GM12872 (cell line): ENCODE results near the gene ZNF724.

ENCODE experiments used
- CTCF ChIP-seq: IDR thresholded peaks from 3 replicates; pipeline ENCODE4 v1.5.1; 2011; ENCODE audit warnings: low read depth, mild to moderate bottlenecking, low read length, moderate library complexity; ENCODE audit not compliant: insufficient read depth

Gene ZNF724

GRCh38 chr19:23273590-23274412, 23.6 kb upstream of the ZNF724 start:
- TF ChIP-seq CTCF: no peak

- no peak for TF ChIP-seq CTCF
Observed at GRCh38 chr19:23273022-23273589, 22.9 kb upstream of the ZNF724 start.

- no peak for TF ChIP-seq CTCF
Observed at GRCh38 chr19:23263870-23264590, 13.8 kb upstream of the ZNF724 start.

GRCh38 chr19:23263396-23263795, 13.2 kb upstream of the ZNF724 start:
- no peak for TF ChIP-seq CTCF

- no peak for TF ChIP-seq CTCF
Observed at GRCh38 chr19:23262920-23263319, 12.7 kb upstream of the ZNF724 start.

- TF ChIP-seq CTCF: no peak
Observed at GRCh38 chr19:23261496-23262020, 11.4 kb upstream of the ZNF724 start.

- TF ChIP-seq CTCF: no peak
Observed at GRCh38 chr19:23260956-23261355, 10.8 kb upstream of the ZNF724 start.
